GM12878 (cell line): ENCODE results near the gene GOPC. TPM values are rescaled to one million over a fixed set of nuclear protein-coding genes. Genes with fewer than 3 reads are reported as not detected.

ENCODE experiments used
- ATAC-seq: fragments of 200-7000 bp; cut with Tn5 transposase; 3 replicates; pipeline ENCODE4 v1.9.1; 2020; ENCODE audit warnings: mild to moderate bottlenecking, moderate library complexity
- BruUV-seq: library from RNA; stranded (reverse); fragments of 400-500 nt; replicated peaks from 2 replicates; lab custom pipeline; 2021; lab: Mats Ljungman, UMichigan
- CTCF ChIA-PET: fragments of 300-600 bp; sonication (Branson Sonifier 250); formaldehyde crosslinking; extraction: SDS; loops from one replicate; lab custom pipeline; 2021; ENCODE audit warnings: inconsistent platforms; lab: Yijun Ruan, JAX
- POLR2A ChIA-PET: fragments of 350-600 bp; formaldehyde crosslinking; extraction: SDS; loops from one replicate; lab custom pipeline; 2021; ENCODE audit warnings: inconsistent platforms; lab: Charles Lee
- RAD21 ChIA-PET: fragments of 300-600 bp; sonication (Branson Sonifier 250); formaldehyde crosslinking; loops from one replicate; lab custom pipeline; 2023; ENCODE audit warnings: antibody characterized with exemption; ENCODE audit not compliant: unreplicated experiment; lab: Charles Lee
- SMC1A ChIA-PET: fragments of 300-600 bp; sonication (Branson Sonifier 250); formaldehyde crosslinking; loops from one replicate; lab custom pipeline; 2023; ENCODE audit not compliant: unreplicated experiment, uncharacterized antibody; lab: Charles Lee
- DNase-seq: peaks from one replicate; pipeline ENCODE4 v3.0.0-alpha.2; 2011; ENCODE audit warnings: low read depth, low spot score
- FAIRE-seq: peaks from 3 replicates; lab custom pipeline; 2011; peaks lifted over from hg19 to GRCh38; lab: Jason Lieb, UNC
- H2AFZ ChIP-seq: 2 replicates; pipeline ENCODE4 v1.6.0; 2011; ENCODE audit warnings: low read depth, low read length, control low read depth; ENCODE audit not compliant: control insufficient read depth
- H3K27ac ChIP-seq: 2 replicates; pipeline ENCODE4 v1.5.1; 2011; ENCODE audit warnings: control low read depth; ENCODE audit not compliant: control insufficient read depth, insufficient read depth
- H3K27me3 ChIP-seq, 2 experiments: replicated peaks in 1 of 2; 2 replicates each; pipeline versions ENCODE4 v1.6.0 to v1.6.1; 2011; ENCODE audit warnings: low read length in 1 of 2; ENCODE audit not compliant: control insufficient read depth in 2 of 2, insufficient read depth in 2 of 2
- H3K36me3 ChIP-seq, 2 experiments: 2 replicates each; pipeline ENCODE4 v1.5.1; 2011; ENCODE audit warnings: low read length in 1 of 2; ENCODE audit not compliant: control insufficient read depth in 2 of 2, insufficient read depth in 2 of 2
- H3K4me1 ChIP-seq: 2 replicates; pipeline ENCODE4 v1.6.1; 2011; ENCODE audit warnings: mild to moderate bottlenecking, low read length, moderate library complexity, mixed read lengths; ENCODE audit not compliant: control insufficient read depth, insufficient read depth
- H3K4me2 ChIP-seq: 2 replicates; pipeline ENCODE4 v1.6.0; 2011; ENCODE audit warnings: control low read depth; ENCODE audit not compliant: control insufficient read depth, insufficient read depth
- H3K4me3 ChIP-seq: fragments of 200-600 bp; sonication (generic); 2 replicates; pipeline ENCODE4 v1.5.1; 2016
- H3K79me2 ChIP-seq: 2 replicates; pipeline ENCODE4 v1.6.0; 2011; ENCODE audit warnings: low read length; ENCODE audit not compliant: control insufficient read depth, insufficient read depth
- H3K9ac ChIP-seq: 2 replicates; pipeline ENCODE4 v1.8.0; 2011; ENCODE audit warnings: low read length, control low read depth, mixed read lengths; ENCODE audit not compliant: control insufficient read depth, insufficient read depth
- H3K9me3 ChIP-seq: replicated peaks from 3 replicates; pipeline ENCODE4 v1.5.1; 2011; ENCODE audit warnings: mild to moderate bottlenecking, low read length; ENCODE audit not compliant: control insufficient read depth, insufficient read depth
- H4K20me1 ChIP-seq: 2 replicates; pipeline ENCODE4 v1.6.0; 2011; ENCODE audit not compliant: control insufficient read depth, insufficient read depth
- CHD1 ChIP-seq: IDR thresholded peaks from 2 replicates; pipeline ENCODE4 v1.6.1; 2012; ENCODE audit warnings: low read depth, low read length, improper control_type of control experiment
- KLF5 ChIP-seq: fragments of 450-650 bp; IDR thresholded peaks from 2 replicates; pipeline ENCODE4 v1.6.1; 2014; ENCODE audit warnings: mild to moderate bottlenecking; ENCODE audit not compliant: partially characterized antibody
- MEF2A ChIP-seq: IDR thresholded peaks from 2 replicates; pipeline ENCODE4 v1.6.1; 2011; ENCODE audit warnings: low read depth, mild to moderate bottlenecking, low read length, moderate library complexity; ENCODE audit not compliant: insufficient read depth
- SMAD1 ChIP-seq: fragments of 450-650 bp; IDR thresholded peaks from 2 replicates; pipeline ENCODE4 v1.6.1; 2018; ENCODE audit warnings: mild to moderate bottlenecking, low read depth; ENCODE audit not compliant: partially characterized antibody
- TCF7 ChIP-seq: IDR thresholded peaks from 2 replicates; pipeline ENCODE4 v1.6.1; 2014; ENCODE audit warnings: antibody characterized with exemption, borderline replicate concordance
- YBX1 ChIP-seq: fragments of 450-650 bp; IDR thresholded peaks from 2 replicates; pipeline ENCODE4 v1.6.1; 2016; ENCODE audit warnings: antibody characterized with exemption
- YY1 ChIP-seq: IDR thresholded peaks from 2 replicates; pipeline ENCODE4 v1.6.1; 2011; ENCODE audit warnings: low read depth, mild to moderate bottlenecking, low read length
- WGBS: methylation state at CpG from one replicate; pipeline ENCODE4 v1.1.6; 2016; ENCODE audit warnings: low lambda C conversion rate; ENCODE audit not compliant: insufficient replicate concordance, insufficient coverage; ENCODE audit errors: missing lambda C conversion rate; 5-methylcytosine and 5-hydroxymethylcytosine counted together
- in situ Hi-C: fragments of 300-500 bp; cut with MboI; formaldehyde crosslinking; loops from 9 replicates; pipeline ENCODE4 v1.14.3; 2018; ENCODE audit warnings: mixed read lengths
- intact Hi-C: fragments of 100-400 bp; cut with micrococcal nuclease; formaldehyde crosslinking; loops from one replicate; pipeline ENCODE4 v1.14.2; 2022; ENCODE audit not compliant: unreplicated experiment
- polyA plus RNA-seq, 11 experiments: library from polyadenylated mRNA; depleted of rRNA in 4 of 11; unstranded in 6 of 11; stranded (reverse) in 5 of 11; fragments of >200 nt; fragmentation: Nextera tagmentation in 4 of 11; fragmentation: Illumina TruSeq in 1 of 11; extraction: Ambion mirVana in 4 of 11; extraction: Trizol in 1 of 11; gene quantifications; 1 replicate in 1 of 11; 2 replicates in 10 of 11; pipeline versions ENCODE4 v1.2.1 to v1.2.3, GENCODE V29; 2011 to 2016; ENCODE audit warnings: inconsistent platforms in 2 of 11, missing spikeins in 2 of 11, low read depth in 1 of 11
- total RNA-seq, 4 experiments: library from RNA; depleted of rRNA in 3 of 4; stranded (reverse); fragments of >200 nt in 3 of 4; fragmentation: Illumina TruSeq in 1 of 4; extraction: Trizol in 1 of 4; gene quantifications; 2 replicates each; pipeline versions ENCODE4 v1.2.1 to v1.2.3, GENCODE V29; 2013 to 2021
- TF ChIP-seq, protein P1 (sequence below): IDR thresholded peaks from 2 replicates; pipeline ENCODE4 v1.6.1; 2011; ENCODE audit warnings: mild to moderate bottlenecking, low read depth, low read length, moderate library complexity; ENCODE audit not compliant: insufficient replicate concordance
- TF ChIP-seq, protein P2 (sequence below): fragments of 450-650 bp; formaldehyde crosslinking; IDR thresholded peaks from 2 replicates; pipeline ENCODE4 v1.5.0; 2022; ENCODE audit warnings: mild to moderate bottlenecking, missing genetic modification characterization
- TF ChIP-seq, protein P3 (sequence below): fragments of 450-650 bp; IDR thresholded peaks from 2 replicates; pipeline ENCODE4 v1.6.1; 2017; ENCODE audit warnings: mild to moderate bottlenecking, moderate library complexity
- TF ChIP-seq, protein P4 (sequence below): fragments of 450-650 bp; IDR thresholded peaks from 2 replicates; pipeline ENCODE4 v1.6.1; 2018; ENCODE audit warnings: borderline replicate concordance, mild to moderate bottlenecking; ENCODE audit not compliant: partially characterized antibody

Gene GOPC
- total and polyA plus RNA-seq, 10 of the 15 experiments (the other 5 are each of a cell fraction or from before 2014, with no cell fraction given): 5.8 to 28.5 (median 18.0) TPM

DNA sequence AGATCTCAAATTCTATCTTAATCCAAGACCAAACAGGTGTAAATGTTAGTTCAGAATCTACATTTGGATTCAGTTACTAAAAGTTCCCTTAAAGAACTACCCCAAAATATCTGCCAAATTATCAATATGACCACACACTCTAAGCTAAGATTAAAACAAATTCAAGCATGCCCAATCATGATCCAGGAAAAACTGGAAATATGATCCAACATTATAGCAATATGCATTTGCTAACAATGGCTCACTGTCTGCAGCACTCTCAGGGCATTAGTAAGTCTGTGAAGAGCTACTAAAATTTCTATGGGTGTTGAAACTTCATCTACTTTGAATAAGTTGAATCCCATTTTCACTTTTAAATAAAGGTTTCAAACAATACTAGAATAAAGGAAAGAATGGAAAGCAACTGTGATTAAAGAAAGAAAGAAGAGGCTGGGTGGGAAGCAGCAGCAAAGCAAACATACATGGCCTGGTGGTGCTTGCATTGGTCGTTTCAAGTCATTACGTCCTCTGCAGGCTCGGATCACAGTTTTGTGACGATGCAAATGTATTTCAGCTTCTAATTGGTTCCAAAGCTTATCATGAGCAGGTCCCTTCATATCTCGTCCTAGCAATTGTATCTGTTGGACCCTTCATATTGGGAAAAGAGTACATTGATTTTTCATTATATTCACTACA is 29.2 kb downstream of the GOPC start:
- H3K4me1 ChIP-seq: no peaks in the 10 kb centered on the region
- intact Hi-C loops: no loop called here
- no peaks in the 10 kb centered on the region for H3K79me2 ChIP-seq
- 96% methylated on average over 5 of the region's 5 CpGs for whole genome bisulfite sequencing
- H3K9me3 ChIP-seq: no peaks in the 10 kb centered on the region
- no peak overlapping the region for H3K27ac ChIP-seq
- H4K20me1 ChIP-seq: no peaks in the 10 kb centered on the region
- no peak overlapping the region for H3K9ac ChIP-seq
- CTCF ChIA-PET: interaction anchor here (0.6 to 1.8 kb wide), 7 partner anchors 15 to 123 kb away, joined by 3 to 9 read pairs (median 3); no protein-coding TSS in a partner anchor
- H2AFZ ChIP-seq: no peak overlapping the region
- no peak overlapping the region for H3K4me2 ChIP-seq
- H3K36me3 ChIP-seq: peaks cover 0 to 27% of the 10 kb centered on the region in 2 experiments; a peak in 3 of 4 replicates
- in situ Hi-C loops: no loop called here
- RAD21 ChIA-PET: no interaction called here
- H3K27me3 ChIP-seq: no peaks in the 10 kb centered on the region
- ATAC-seq (no peak), DNase-seq (no peak), FAIRE-seq (no peak)
- POLR2A ChIA-PET: no interaction called here
- no peak overlapping the region for H3K4me3 ChIP-seq
- SMC1A ChIA-PET: interaction anchor here (1.2 to 1.5 kb wide), 3 partner anchors 13 to 40 kb away, joined by 3 to 5 read pairs (median 4); no protein-coding TSS in a partner anchor
- no TSS peak for BruUV-seq
- no peak for TF ChIP-seq YY1
- TF ChIP-seq TCF7: no peak
- no peak for TF ChIP-seq MEF2A
- no peak for TF ChIP-seq CHD1
- TF ChIP-seq, protein P1, sequence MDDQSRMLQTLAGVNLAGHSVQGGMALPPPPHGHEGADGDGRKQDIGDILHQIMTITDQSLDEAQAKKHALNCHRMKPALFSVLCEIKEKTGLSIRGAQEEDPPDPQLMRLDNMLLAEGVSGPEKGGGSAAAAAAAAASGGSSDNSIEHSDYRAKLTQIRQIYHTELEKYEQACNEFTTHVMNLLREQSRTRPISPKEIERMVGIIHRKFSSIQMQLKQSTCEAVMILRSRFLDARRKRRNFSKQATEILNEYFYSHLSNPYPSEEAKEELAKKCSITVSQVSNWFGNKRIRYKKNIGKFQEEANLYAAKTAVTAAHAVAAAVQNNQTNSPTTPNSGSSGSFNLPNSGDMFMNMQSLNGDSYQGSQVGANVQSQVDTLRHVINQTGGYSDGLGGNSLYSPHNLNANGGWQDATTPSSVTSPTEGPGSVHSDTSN: no peak
- TF ChIP-seq YBX1: no peak
- TF ChIP-seq, protein P2, sequence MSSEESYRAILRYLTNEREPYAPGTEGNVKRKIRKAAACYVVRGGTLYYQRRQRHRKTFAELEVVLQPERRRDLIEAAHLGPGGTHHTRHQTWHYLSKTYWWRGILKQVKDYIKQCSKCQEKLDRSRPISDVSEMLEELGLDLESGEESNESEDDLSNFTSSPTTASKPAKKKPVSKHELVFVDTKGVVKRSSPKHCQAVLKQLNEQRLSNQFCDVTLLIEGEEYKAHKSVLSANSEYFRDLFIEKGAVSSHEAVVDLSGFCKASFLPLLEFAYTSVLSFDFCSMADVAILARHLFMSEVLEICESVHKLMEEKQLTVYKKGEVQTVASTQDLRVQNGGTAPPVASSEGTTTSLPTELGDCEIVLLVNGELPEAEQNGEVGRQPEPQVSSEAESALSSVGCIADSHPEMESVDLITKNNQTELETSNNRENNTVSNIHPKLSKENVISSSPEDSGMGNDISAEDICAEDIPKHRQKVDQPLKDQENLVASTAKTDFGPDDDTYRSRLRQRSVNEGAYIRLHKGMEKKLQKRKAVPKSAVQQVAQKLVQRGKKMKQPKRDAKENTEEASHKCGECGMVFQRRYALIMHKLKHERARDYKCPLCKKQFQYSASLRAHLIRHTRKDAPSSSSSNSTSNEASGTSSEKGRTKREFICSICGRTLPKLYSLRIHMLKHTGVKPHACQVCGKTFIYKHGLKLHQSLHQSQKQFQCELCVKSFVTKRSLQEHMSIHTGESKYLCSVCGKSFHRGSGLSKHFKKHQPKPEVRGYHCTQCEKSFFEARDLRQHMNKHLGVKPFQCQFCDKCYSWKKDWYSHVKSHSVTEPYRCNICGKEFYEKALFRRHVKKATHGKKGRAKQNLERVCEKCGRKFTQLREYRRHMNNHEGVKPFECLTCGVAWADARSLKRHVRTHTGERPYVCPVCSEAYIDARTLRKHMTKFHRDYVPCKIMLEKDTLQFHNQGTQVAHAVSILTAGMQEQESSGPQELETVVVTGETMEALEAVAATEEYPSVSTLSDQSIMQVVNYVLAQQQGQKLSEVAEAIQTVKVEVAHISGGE: no peak
- no peak for TF ChIP-seq KLF5
- TF ChIP-seq, protein P3, sequence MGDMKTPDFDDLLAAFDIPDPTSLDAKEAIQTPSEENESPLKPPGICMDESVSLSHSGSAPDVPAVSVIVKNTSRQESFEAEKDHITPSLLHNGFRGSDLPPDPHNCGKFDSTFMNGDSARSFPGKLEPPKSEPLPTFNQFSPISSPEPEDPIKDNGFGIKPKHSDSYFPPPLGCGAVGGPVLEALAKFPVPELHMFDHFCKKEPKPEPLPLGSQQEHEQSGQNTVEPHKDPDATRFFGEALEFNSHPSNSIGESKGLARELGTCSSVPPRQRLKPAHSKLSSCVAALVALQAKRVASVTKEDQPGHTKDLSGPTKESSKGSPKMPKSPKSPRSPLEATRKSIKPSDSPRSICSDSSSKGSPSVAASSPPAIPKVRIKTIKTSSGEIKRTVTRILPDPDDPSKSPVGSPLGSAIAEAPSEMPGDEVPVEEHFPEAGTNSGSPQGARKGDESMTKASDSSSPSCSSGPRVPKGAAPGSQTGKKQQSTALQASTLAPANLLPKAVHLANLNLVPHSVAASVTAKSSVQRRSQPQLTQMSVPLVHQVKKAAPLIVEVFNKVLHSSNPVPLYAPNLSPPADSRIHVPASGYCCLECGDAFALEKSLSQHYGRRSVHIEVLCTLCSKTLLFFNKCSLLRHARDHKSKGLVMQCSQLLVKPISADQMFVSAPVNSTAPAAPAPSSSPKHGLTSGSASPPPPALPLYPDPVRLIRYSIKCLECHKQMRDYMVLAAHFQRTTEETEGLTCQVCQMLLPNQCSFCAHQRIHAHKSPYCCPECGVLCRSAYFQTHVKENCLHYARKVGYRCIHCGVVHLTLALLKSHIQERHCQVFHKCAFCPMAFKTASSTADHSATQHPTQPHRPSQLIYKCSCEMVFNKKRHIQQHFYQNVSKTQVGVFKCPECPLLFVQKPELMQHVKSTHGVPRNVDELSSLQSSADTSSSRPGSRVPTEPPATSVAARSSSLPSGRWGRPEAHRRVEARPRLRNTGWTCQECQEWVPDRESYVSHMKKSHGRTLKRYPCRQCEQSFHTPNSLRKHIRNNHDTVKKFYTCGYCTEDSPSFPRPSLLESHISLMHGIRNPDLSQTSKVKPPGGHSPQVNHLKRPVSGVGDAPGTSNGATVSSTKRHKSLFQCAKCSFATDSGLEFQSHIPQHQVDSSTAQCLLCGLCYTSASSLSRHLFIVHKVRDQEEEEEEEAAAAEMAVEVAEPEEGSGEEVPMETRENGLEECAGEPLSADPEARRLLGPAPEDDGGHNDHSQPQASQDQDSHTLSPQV: no peak
- TF ChIP-seq, protein P4, sequence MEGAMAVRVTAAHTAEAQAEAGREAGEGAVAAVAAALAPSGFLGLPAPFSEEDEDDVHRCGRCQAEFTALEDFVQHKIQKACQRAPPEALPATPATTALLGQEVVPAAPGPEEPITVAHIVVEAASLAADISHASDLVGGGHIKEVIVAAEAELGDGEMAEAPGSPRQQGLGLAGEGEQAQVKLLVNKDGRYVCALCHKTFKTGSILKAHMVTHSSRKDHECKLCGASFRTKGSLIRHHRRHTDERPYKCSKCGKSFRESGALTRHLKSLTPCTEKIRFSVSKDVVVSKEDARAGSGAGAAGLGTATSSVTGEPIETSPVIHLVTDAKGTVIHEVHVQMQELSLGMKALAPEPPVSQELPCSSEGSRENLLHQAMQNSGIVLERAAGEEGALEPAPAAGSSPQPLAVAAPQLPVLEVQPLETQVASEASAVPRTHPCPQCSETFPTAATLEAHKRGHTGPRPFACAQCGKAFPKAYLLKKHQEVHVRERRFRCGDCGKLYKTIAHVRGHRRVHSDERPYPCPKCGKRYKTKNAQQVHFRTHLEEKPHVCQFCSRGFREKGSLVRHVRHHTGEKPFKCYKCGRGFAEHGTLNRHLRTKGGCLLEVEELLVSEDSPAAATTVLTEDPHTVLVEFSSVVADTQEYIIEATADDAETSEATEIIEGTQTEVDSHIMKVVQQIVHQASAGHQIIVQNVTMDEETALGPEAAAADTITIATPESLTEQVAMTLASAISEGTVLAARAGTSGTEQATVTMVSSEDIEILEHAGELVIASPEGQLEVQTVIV: no peak
- TF ChIP-seq SMAD1: no peak
